WTC11 (cell line): ENCODE data around the gene PPP1R2C.

Experiments
- ESRRA ChIP-seq: sonication (generic); formaldehyde crosslinking; IDR thresholded peaks from 2 replicates; pipeline ENCODE4 v1.8.1; 2022; ENCODE audit warnings: mild to moderate bottlenecking, missing genetic modification reagents, borderline replicate concordance
- FOXJ3 ChIP-seq: sonication (generic); formaldehyde crosslinking; IDR thresholded peaks from 2 replicates; pipeline ENCODE4 v1.9.0; 2021; ENCODE audit warnings: missing genetic modification reagents, mild to moderate bottlenecking, borderline replicate concordance
- JUN ChIP-seq: sonication (generic); formaldehyde crosslinking; IDR thresholded peaks from 2 replicates; pipeline ENCODE4 v1.8.0; 2023; ENCODE audit warnings: mild to moderate bottlenecking, missing genetic modification reagents
- SMAD3 ChIP-seq: sonication (generic); formaldehyde crosslinking; IDR thresholded peaks from 2 replicates; pipeline ENCODE4 v1.8.0; 2022; ENCODE audit warnings: missing genetic modification reagents, mild to moderate bottlenecking, borderline replicate concordance
- ZNF121 ChIP-seq: sonication (generic); formaldehyde crosslinking; IDR thresholded peaks from 2 replicates; pipeline ENCODE4 v1.8.0; 2023; ENCODE audit warnings: missing genetic modification reagents
- TF ChIP-seq, protein P1 (sequence below): fragments of 200-600 bp; IDR thresholded peaks from 2 replicates; pipeline ENCODE4 v1.8.0; 2022; ENCODE audit warnings: antibody characterized with exemption
- TF ChIP-seq, protein P2 (sequence below): sonication (generic); formaldehyde crosslinking; IDR thresholded peaks from 2 replicates; pipeline ENCODE4 v1.8.0; 2023; ENCODE audit warnings: mild to moderate bottlenecking, missing genetic modification reagents
- TF ChIP-seq, protein P3 (sequence below): sonication (generic); formaldehyde crosslinking; IDR thresholded peaks from 2 replicates; pipeline ENCODE4 v1.8.1; 2022; ENCODE audit warnings: mild to moderate bottlenecking, moderate library complexity, missing genetic modification reagents
- TF ChIP-seq, protein P4 (sequence below): sonication (generic); formaldehyde crosslinking; IDR thresholded peaks from 2 replicates; pipeline ENCODE4 v1.8.0; 2022; ENCODE audit warnings: mild to moderate bottlenecking, missing genetic modification reagents
- TF ChIP-seq, protein P5 (sequence below): sonication (generic); formaldehyde crosslinking; IDR thresholded peaks from 2 replicates; pipeline ENCODE4 v1.8.1; 2023; ENCODE audit warnings: mild to moderate bottlenecking, missing genetic modification reagents, moderate library complexity

DNA sequence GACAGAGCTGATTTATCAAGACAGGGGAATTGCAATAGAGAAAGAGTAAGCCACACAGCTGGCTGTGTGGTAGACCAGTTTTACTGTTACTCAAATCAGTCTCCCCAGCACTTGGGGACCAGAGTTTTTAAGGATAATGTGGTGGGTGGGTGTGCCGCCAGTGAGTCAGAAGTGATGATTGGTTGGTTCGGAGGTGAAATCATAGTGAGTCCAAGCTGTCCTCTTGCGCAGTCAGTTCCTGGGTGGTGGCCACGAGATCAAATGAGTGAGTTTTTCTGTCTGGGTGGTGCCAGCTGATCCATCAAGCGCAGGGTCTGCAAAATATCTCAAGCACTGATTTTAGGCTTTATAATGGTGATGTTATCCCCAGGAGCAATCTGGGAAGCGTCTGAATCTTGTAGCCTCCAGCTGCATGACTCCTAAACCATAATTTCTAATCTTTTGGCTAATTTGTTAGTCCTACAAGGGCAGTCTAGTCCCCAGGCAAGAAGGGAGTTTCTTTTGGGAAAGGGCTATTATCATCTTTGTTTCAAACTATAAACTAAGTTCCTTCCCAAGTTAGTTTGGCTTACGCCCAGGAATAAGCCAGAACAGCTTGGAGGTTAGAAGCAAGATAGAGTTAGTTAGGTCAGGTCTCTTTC, 44.0 kb upstream of the PPP1R2C start:
- TF ChIP-seq, protein P1, sequence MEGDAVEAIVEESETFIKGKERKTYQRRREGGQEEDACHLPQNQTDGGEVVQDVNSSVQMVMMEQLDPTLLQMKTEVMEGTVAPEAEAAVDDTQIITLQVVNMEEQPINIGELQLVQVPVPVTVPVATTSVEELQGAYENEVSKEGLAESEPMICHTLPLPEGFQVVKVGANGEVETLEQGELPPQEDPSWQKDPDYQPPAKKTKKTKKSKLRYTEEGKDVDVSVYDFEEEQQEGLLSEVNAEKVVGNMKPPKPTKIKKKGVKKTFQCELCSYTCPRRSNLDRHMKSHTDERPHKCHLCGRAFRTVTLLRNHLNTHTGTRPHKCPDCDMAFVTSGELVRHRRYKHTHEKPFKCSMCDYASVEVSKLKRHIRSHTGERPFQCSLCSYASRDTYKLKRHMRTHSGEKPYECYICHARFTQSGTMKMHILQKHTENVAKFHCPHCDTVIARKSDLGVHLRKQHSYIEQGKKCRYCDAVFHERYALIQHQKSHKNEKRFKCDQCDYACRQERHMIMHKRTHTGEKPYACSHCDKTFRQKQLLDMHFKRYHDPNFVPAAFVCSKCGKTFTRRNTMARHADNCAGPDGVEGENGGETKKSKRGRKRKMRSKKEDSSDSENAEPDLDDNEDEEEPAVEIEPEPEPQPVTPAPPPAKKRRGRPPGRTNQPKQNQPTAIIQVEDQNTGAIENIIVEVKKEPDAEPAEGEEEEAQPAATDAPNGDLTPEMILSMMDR, result no peak
- TF ChIP-seq, protein P2, sequence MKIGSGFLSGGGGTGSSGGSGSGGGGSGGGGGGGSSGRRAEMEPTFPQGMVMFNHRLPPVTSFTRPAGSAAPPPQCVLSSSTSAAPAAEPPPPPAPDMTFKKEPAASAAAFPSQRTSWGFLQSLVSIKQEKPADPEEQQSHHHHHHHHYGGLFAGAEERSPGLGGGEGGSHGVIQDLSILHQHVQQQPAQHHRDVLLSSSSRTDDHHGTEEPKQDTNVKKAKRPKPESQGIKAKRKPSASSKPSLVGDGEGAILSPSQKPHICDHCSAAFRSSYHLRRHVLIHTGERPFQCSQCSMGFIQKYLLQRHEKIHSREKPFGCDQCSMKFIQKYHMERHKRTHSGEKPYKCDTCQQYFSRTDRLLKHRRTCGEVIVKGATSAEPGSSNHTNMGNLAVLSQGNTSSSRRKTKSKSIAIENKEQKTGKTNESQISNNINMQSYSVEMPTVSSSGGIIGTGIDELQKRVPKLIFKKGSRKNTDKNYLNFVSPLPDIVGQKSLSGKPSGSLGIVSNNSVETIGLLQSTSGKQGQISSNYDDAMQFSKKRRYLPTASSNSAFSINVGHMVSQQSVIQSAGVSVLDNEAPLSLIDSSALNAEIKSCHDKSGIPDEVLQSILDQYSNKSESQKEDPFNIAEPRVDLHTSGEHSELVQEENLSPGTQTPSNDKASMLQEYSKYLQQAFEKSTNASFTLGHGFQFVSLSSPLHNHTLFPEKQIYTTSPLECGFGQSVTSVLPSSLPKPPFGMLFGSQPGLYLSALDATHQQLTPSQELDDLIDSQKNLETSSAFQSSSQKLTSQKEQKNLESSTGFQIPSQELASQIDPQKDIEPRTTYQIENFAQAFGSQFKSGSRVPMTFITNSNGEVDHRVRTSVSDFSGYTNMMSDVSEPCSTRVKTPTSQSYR, result no peak
- TF ChIP-seq ESRRA (CRISPR knock-in tag), result no peak
- no peak for TF ChIP-seq ZNF121 (CRISPR knock-in tag)
- no peak for TF ChIP-seq JUN (CRISPR knock-in tag)
- TF ChIP-seq, protein P3, sequence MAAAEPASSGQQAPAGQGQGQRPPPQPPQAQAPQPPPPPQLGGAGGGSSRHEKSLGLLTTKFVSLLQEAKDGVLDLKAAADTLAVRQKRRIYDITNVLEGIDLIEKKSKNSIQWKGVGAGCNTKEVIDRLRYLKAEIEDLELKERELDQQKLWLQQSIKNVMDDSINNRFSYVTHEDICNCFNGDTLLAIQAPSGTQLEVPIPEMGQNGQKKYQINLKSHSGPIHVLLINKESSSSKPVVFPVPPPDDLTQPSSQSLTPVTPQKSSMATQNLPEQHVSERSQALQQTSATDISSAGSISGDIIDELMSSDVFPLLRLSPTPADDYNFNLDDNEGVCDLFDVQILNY, result no peak
- TF ChIP-seq, protein P4, sequence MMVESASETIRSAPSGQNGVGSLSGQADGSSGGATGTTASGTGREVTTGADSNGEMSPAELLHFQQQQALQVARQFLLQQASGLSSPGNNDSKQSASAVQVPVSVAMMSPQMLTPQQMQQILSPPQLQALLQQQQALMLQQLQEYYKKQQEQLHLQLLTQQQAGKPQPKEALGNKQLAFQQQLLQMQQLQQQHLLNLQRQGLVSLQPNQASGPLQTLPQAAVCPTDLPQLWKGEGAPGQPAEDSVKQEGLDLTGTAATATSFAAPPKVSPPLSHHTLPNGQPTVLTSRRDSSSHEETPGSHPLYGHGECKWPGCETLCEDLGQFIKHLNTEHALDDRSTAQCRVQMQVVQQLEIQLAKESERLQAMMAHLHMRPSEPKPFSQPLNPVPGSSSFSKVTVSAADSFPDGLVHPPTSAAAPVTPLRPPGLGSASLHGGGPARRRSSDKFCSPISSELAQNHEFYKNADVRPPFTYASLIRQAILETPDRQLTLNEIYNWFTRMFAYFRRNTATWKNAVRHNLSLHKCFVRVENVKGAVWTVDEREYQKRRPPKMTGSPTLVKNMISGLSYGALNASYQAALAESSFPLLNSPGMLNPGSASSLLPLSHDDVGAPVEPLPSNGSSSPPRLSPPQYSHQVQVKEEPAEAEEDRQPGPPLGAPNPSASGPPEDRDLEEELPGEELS, result no peak
- no peak for TF ChIP-seq FOXJ3
- TF ChIP-seq, protein P5, sequence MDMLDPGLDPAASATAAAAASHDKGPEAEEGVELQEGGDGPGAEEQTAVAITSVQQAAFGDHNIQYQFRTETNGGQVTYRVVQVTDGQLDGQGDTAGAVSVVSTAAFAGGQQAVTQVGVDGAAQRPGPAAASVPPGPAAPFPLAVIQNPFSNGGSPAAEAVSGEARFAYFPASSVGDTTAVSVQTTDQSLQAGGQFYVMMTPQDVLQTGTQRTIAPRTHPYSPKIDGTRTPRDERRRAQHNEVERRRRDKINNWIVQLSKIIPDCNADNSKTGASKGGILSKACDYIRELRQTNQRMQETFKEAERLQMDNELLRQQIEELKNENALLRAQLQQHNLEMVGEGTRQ, result no peak
- no peak for TF ChIP-seq SMAD3
